HEK293 (cell line): ENCODE results near the gene BICD2.

ENCODE experiments used
- CTCF ChIA-PET: fragments of 350-600 bp; formaldehyde crosslinking; extraction: SDS; loops from one replicate; lab custom pipeline; 2021; ENCODE audit warnings: antibody characterized with exemption; lab: Yijun Ruan, JAX
- POLR2A ChIA-PET: fragments of 300-600 bp; formaldehyde crosslinking; extraction: SDS; loops from one replicate; lab custom pipeline; 2020; ENCODE audit warnings: antibody characterized with exemption, inconsistent platforms; lab: Yijun Ruan, JAX
- H3K27ac ChIP-seq: fragments of 200-500 bp; sonication (Bioruptor generic); 2 replicates; pipeline ENCODE4 v1.5.1; 2014; ENCODE audit warnings: low read depth, low read length, control low read depth, inconsistent platforms; ENCODE audit errors: extremely low read depth
- H3K36me3 ChIP-seq, 2 experiments: fragments of 200-500 bp in 1 of 2; sonication (Bioruptor generic) in 1 of 2; 1 replicate in 1 of 2; 2 replicates in 1 of 2; pipeline ENCODE4 v1.5.1; 2014 to 2017; ENCODE audit warnings: inconsistent platforms in 2 of 2, low read length in 2 of 2; ENCODE audit not compliant: control insufficient read depth in 2 of 2, insufficient read depth in 1 of 2
- H3K4me1 ChIP-seq: fragments of 200-500 bp; sonication (Bioruptor generic); 2 replicates; pipeline ENCODE4 v1.5.1; 2014; ENCODE audit warnings: mild to moderate bottlenecking, low read length, inconsistent platforms; ENCODE audit not compliant: control insufficient read depth, insufficient read depth
- H3K4me3 ChIP-seq: 2 replicates; pipeline ENCODE4 v1.5.1; 2011; ENCODE audit warnings: low read depth, mild to moderate bottlenecking, control low read depth, low read length, moderate library complexity
- H3K9me3 ChIP-seq: fragments of 200-500 bp; sonication (Bioruptor generic); 2 replicates; pipeline ENCODE4 v1.5.1; 2014; ENCODE audit warnings: low read depth, low read length, inconsistent platforms; ENCODE audit not compliant: control insufficient read depth, insufficient read depth
- EGR2 ChIP-seq: fragments of 450-650 bp; formaldehyde crosslinking; IDR thresholded peaks from 2 replicates; pipeline ENCODE4 v1.5.1; 2016; ENCODE audit warnings: low read depth, missing biosample characterization, missing genetic modification characterization
- GLIS1 ChIP-seq: fragments of 450-650 bp; formaldehyde crosslinking; IDR thresholded peaks from 2 replicates; pipeline ENCODE4 v1.5.1; 2016; ENCODE audit warnings: missing biosample characterization, missing genetic modification characterization
- GLIS2 ChIP-seq: fragments of 450-650 bp; formaldehyde crosslinking; IDR thresholded peaks from 2 replicates; pipeline ENCODE4 v1.5.1; 2016; ENCODE audit warnings: missing biosample characterization, missing genetic modification characterization
- HOXC10 ChIP-seq: sonication (generic); formaldehyde crosslinking; IDR thresholded peaks from 2 replicates; pipeline ENCODE4 v1.8.1; 2023; ENCODE audit warnings: mild to moderate bottlenecking, missing genetic modification reagents
- IKZF3 ChIP-seq: fragments of 450-650 bp; IDR thresholded peaks from 2 replicates; pipeline ENCODE4 v1.5.0; 2018; ENCODE audit warnings: missing biosample characterization, mild to moderate bottlenecking, missing genetic modification characterization, moderate library complexity
- KLF1 ChIP-seq: fragments of 450-650 bp; formaldehyde crosslinking; IDR thresholded peaks from 2 replicates; pipeline ENCODE4 v1.5.1; 2016; ENCODE audit warnings: missing biosample characterization, missing genetic modification characterization
- OVOL3 ChIP-seq: fragments of 450-650 bp; formaldehyde crosslinking; IDR thresholded peaks from 2 replicates; pipeline ENCODE4 v1.5.1; 2016; ENCODE audit warnings: missing biosample characterization, missing genetic modification characterization
- PATZ1 ChIP-seq: fragments of 450-650 bp; formaldehyde crosslinking; IDR thresholded peaks from 2 replicates; pipeline ENCODE4 v1.5.1; 2016; ENCODE audit warnings: missing biosample characterization, missing genetic modification characterization
- PRDM2 ChIP-seq: fragments of 450-650 bp; formaldehyde crosslinking; IDR thresholded peaks from 2 replicates; pipeline ENCODE4 v1.5.1; 2016; ENCODE audit warnings: missing biosample characterization, missing genetic modification characterization, borderline replicate concordance
- SCRT1 ChIP-seq: fragments of 450-650 bp; formaldehyde crosslinking; IDR thresholded peaks from 2 replicates; pipeline ENCODE4 v1.5.1; 2016; ENCODE audit warnings: missing biosample characterization, missing genetic modification characterization, borderline replicate concordance
- SP2 ChIP-seq: fragments of 450-650 bp; formaldehyde crosslinking; IDR thresholded peaks from 2 replicates; pipeline ENCODE4 v1.5.1; 2016; ENCODE audit warnings: missing biosample characterization, missing genetic modification characterization
- ZFP37 ChIP-seq: fragments of 450-650 bp; formaldehyde crosslinking; IDR thresholded peaks from 2 replicates; pipeline ENCODE4 v1.5.1; 2016; ENCODE audit warnings: missing biosample characterization, missing genetic modification characterization
- ZIC2 ChIP-seq: fragments of 450-650 bp; formaldehyde crosslinking; IDR thresholded peaks from 2 replicates; pipeline ENCODE4 v1.5.1; 2016; ENCODE audit warnings: missing biosample characterization, missing genetic modification characterization
- ZNF10 ChIP-seq: fragments of 450-650 bp; formaldehyde crosslinking; IDR thresholded peaks from 2 replicates; pipeline ENCODE4 v1.5.1; 2017; ENCODE audit warnings: missing biosample characterization, missing genetic modification characterization
- ZNF16 ChIP-seq: fragments of 450-650 bp; formaldehyde crosslinking; IDR thresholded peaks from 2 replicates; pipeline ENCODE4 v1.5.1; 2016; ENCODE audit warnings: low read depth, missing biosample characterization, missing genetic modification characterization
- ZNF19 ChIP-seq: fragments of 450-650 bp; formaldehyde crosslinking; IDR thresholded peaks from 2 replicates; pipeline ENCODE4; 2016; ENCODE audit warnings: missing biosample characterization, missing genetic modification characterization, low read depth
- ZNF202 ChIP-seq: fragments of 450-650 bp; formaldehyde crosslinking; IDR thresholded peaks from 2 replicates; pipeline ENCODE4 v1.5.1; 2016; ENCODE audit warnings: missing biosample characterization, missing genetic modification characterization, borderline replicate concordance
- ZNF335 ChIP-seq: fragments of 450-650 bp; formaldehyde crosslinking; conservative IDR thresholded peaks from 2 replicates; pipeline ENCODE4 v1.5.1; 2016; ENCODE audit warnings: missing biosample characterization, missing genetic modification characterization
- ZNF768 ChIP-seq: fragments of 450-650 bp; formaldehyde crosslinking; IDR thresholded peaks from 2 replicates; pipeline ENCODE4 v1.5.1; 2018; ENCODE audit warnings: missing biosample characterization, mild to moderate bottlenecking, missing genetic modification characterization
- ZNF777 ChIP-seq: fragments of 450-650 bp; formaldehyde crosslinking; IDR thresholded peaks from 2 replicates; pipeline ENCODE4 v1.5.1; 2017; ENCODE audit warnings: missing biosample characterization, missing genetic modification characterization, borderline replicate concordance
- TF ChIP-seq, protein P1 (sequence below): fragments of 450-650 bp; formaldehyde crosslinking; IDR thresholded peaks from 2 replicates; pipeline ENCODE4 v1.5.1; 2017; ENCODE audit warnings: missing biosample characterization, missing genetic modification characterization
- TF ChIP-seq, protein P2 (sequence below): fragments of 450-650 bp; formaldehyde crosslinking; IDR thresholded peaks from 2 replicates; pipeline ENCODE4 v1.5.1; 2017; ENCODE audit warnings: missing biosample characterization, missing genetic modification characterization

BICD2 gene

GRCh38 chr9:92669527-92669889 is 95.1 kb downstream of the BICD2 start:
- H3K9me3 ChIP-seq, result no peaks in the 10 kb centered on the region
- peaks cover 0 to 22% of the 10 kb centered on the region in 2 experiments; a peak in 1 of 3 replicates for H3K36me3 ChIP-seq
- peak overlapping the region; percentile 96 for H3K4me3 ChIP-seq
- H3K4me1 ChIP-seq, result peaks cover 2% of the 10 kb centered on the region; the same call in 1 of the 2 replicates
- CTCF ChIA-PET, result interaction anchor here (1.1 kb wide), 1 partner anchor 35 kb away, joined by 3 read pairs; no protein-coding TSS in a partner anchor
- TF ChIP-seq PATZ1 (0 out of 2 replicates have a peak, but pooled peaks have one; percentile 11), KLF1 (tag by site-specific recombination) (no peak), ZFP37 (tag by site-specific recombination) (no peak), OVOL3 (tag by site-specific recombination) (no peak), ZNF202 (tag by site-specific recombination) (no peak), GLIS2 (peak; percentile 53; the same call in 1 of the 2 replicates), HOXC10 (CRISPR knock-in tag) (no peak), SP2 (tag by site-specific recombination) (peak; percentile 34; the same call in 1 of the 2 replicates), ZNF777 (peak; percentile 77), ZNF335 (tag by site-specific recombination) (0 out of 2 replicates have a peak, but pooled peaks have one; percentile 24), ZIC2 (peak; percentile 49; the same call in 1 of the 2 replicates), GLIS1 (tag by site-specific recombination) (peak; percentile 56)
- TF ChIP-seq, protein P1, sequence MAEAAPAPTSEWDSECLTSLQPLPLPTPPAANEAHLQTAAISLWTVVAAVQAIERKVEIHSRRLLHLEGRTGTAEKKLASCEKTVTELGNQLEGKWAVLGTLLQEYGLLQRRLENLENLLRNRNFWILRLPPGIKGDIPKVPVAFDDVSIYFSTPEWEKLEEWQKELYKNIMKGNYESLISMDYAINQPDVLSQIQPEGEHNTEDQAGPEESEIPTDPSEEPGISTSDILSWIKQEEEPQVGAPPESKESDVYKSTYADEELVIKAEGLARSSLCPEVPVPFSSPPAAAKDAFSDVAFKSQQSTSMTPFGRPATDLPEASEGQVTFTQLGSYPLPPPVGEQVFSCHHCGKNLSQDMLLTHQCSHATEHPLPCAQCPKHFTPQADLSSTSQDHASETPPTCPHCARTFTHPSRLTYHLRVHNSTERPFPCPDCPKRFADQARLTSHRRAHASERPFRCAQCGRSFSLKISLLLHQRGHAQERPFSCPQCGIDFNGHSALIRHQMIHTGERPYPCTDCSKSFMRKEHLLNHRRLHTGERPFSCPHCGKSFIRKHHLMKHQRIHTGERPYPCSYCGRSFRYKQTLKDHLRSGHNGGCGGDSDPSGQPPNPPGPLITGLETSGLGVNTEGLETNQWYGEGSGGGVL, result peak; percentile 54; the same call in 1 of the 2 replicates
- TF ChIP-seq, protein P2, sequence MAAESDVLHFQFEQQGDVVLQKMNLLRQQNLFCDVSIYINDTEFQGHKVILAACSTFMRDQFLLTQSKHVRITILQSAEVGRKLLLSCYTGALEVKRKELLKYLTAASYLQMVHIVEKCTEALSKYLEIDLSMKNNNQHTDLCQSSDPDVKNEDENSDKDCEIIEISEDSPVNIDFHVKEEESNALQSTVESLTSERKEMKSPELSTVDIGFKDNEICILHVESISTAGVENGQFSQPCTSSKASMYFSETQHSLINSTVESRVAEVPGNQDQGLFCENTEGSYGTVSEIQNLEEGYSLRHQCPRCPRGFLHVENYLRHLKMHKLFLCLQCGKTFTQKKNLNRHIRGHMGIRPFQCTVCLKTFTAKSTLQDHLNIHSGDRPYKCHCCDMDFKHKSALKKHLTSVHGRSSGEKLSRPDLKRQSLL, result no peak
- POLR2A ChIA-PET, result interaction anchor here (0.6 to 1.6 kb wide), 5 partner anchors 8 to 344 kb away, joined by 3 to 15 read pairs (median 7); partner anchors contain the start of genes BICD2, CENPP and NOL8
- no peak overlapping the region; the same call in 1 of the 2 replicates for H3K27ac ChIP-seq

DNA sequence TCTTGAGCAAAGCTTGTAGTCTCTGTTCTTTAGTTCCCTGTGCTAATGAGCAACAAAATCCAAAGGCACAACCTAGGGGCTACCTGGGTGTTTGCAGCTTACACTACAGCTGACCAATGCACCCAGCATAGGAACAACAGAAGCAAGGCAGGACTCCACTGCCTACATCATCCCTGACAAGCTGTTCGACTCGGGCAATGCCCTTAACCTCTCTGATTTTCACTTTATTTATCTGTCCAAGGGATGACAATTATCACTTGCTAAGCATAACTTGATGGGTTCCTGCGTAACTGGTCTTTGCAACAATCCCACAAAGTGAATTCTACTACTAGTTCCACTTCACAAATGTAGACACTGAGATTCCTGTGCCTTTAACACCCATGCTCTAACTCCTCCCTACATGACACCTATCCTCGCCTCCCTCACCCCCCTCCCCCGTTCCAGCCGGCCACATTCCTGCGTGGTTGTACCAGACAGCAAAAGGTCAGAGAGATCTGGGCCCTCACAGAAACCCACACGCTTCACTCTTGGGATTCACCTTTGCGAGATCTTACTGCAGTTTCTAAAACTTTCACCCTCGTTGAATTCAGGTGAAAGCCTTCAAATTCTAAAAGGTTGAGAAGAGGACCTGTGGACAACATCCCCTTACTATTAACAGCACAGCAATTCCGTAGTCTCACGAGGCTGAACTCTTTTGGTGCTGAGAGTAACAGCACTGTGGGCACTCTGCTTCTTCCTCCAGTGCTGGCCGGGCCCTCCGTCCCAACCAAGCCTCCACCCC is 95.7 kb downstream of the BICD2 start:
- H3K27ac ChIP-seq, result no peak overlapping the region; the same call in 1 of the 2 replicates
- CTCF ChIA-PET, result interaction anchor here (0.7 kb wide), 1 partner anchor 898 kb away, joined by 3 read pairs; no protein-coding TSS in a partner anchor
- H3K4me1 ChIP-seq, result peaks cover 3% of the 10 kb centered on the region; the same call in 1 of the 2 replicates
- peaks cover 0 to 28% of the 10 kb centered on the region in 2 experiments; a peak in 1 of 3 replicates for H3K36me3 ChIP-seq
- H3K4me3 ChIP-seq, result peak overlapping the region; percentile 96
- no peaks in the 10 kb centered on the region for H3K9me3 ChIP-seq
- POLR2A ChIA-PET, result no interaction called here
- 0 out of 2 replicates have a peak, but pooled peaks have one; percentile 61 for TF ChIP-seq ZNF768 (tag by site-specific recombination)
- no peak for TF ChIP-seq SCRT1 (tag by site-specific recombination)
- TF ChIP-seq ZNF16 (tag by site-specific recombination), result no peak
- peak; percentile 60 for TF ChIP-seq EGR2 (tag by site-specific recombination)
- no peak for TF ChIP-seq ZNF10 (tag by site-specific recombination)
- TF ChIP-seq ZNF19 (tag by site-specific recombination), result no peak
- TF ChIP-seq IKZF3, result no peak
- no peak for TF ChIP-seq PRDM2 (tag by site-specific recombination)
